SK-N-SH (cell line): Measurements from ENCODE around the gene LTK. TPM values are rescaled to one million over a fixed set of nuclear protein-coding genes. Genes with fewer than 3 reads are reported as not detected.

ENCODE experiments used
- CTCF ChIA-PET: fragments of 300-600, 350-600 bp; formaldehyde crosslinking; extraction: SDS; loops from one replicate; lab custom pipeline; 2021; lab: Yijun Ruan, JAX
- POLR2A ChIA-PET: fragments of 350-600 bp; sonication (Branson Sonifier 250); formaldehyde crosslinking; extraction: SDS; loops from one replicate; lab custom pipeline; 2020; ENCODE audit warnings: antibody characterized with exemption, inconsistent platforms; lab: Yijun Ruan, JAX
- DNase-seq: peaks from one replicate; pipeline ENCODE4 v3.0.0; 2012
- H2AFZ ChIP-seq: fragments of 200-600 bp; sonication (generic); 2 replicates; pipeline ENCODE4 v1.8.1; 2016; ENCODE audit warnings: antibody characterized with exemption, mild to moderate bottlenecking, low read depth
- H3F3A ChIP-seq: fragments of 200-600 bp; sonication (generic); replicated peaks from 2 replicates; pipeline ENCODE3; 2016; ENCODE audit warnings: antibody characterized with exemption, mild to moderate bottlenecking; ENCODE audit not compliant: insufficient read depth
- H3K27ac ChIP-seq, 2 experiments: fragments of 200-500 bp in 1 of 2; fragments of 200-600 bp in 1 of 2; sonication (Bioruptor generic) in 1 of 2; sonication (generic), shearing (Covaris generic) in 1 of 2; 2 replicates each; pipeline versions ENCODE4 v1.5.1 to v1.6.1; 2014 to 2016; ENCODE audit warnings: low read depth in 2 of 2, inconsistent platforms in 1 of 2, low read length in 1 of 2, mild to moderate bottlenecking in 1 of 2, mixed read lengths in 1 of 2
- H3K27me3 ChIP-seq: fragments of 200-600 bp; sonication (generic), shearing (Covaris generic); 2 replicates; pipeline ENCODE4 v1.6.1; 2016; ENCODE audit warnings: mixed run types; ENCODE audit not compliant: insufficient read depth
- H3K36me3 ChIP-seq, 2 experiments: fragments of 200-500 bp in 1 of 2; fragments of 200-600 bp in 1 of 2; sonication (Bioruptor generic) in 1 of 2; sonication (generic) in 1 of 2; replicated peaks in 1 of 2; 2 replicates each; pipeline versions ENCODE3 to v1.5.1; 2014 to 2016; ENCODE audit warnings: low read length in 1 of 2, mild to moderate bottlenecking in 1 of 2; ENCODE audit not compliant: insufficient read depth in 2 of 2, control insufficient read depth in 1 of 2
- H3K4me1 ChIP-seq, 2 experiments: fragments of 200-500 bp in 1 of 2; fragments of 200-600 bp in 1 of 2; sonication (Bioruptor generic) in 1 of 2; sonication (generic), shearing (Covaris generic) in 1 of 2; 2 replicates each; pipeline versions ENCODE4 v1.5.1 to v1.6.1; 2014 to 2016; ENCODE audit warnings: low read depth in 1 of 2, low read length in 1 of 2, mixed run types in 1 of 2; ENCODE audit not compliant: insufficient read depth in 2 of 2, control insufficient read depth in 1 of 2
- H3K4me2 ChIP-seq: fragments of 200-600 bp; sonication (generic), shearing (Covaris generic); 2 replicates; pipeline ENCODE4 v1.6.1; 2017; ENCODE audit warnings: mixed run types
- H3K4me3 ChIP-seq, 2 experiments: fragments of 200-500 bp in 1 of 2; fragments of 200-600 bp in 1 of 2; sonication (Bioruptor generic) in 1 of 2; sonication (generic), shearing (Covaris generic) in 1 of 2; 2 replicates each; pipeline versions ENCODE4 v1.5.1 to v1.8.1; 2014 to 2016; ENCODE audit warnings: low read depth in 2 of 2, inconsistent platforms in 1 of 2, low read length in 1 of 2, mild to moderate bottlenecking in 1 of 2, mixed read lengths in 1 of 2, moderate library complexity in 1 of 2
- H3K79me2 ChIP-seq: fragments of 200-600 bp; sonication (generic); 2 replicates; pipeline ENCODE4 v1.8.1; 2017; ENCODE audit warnings: mild to moderate bottlenecking; ENCODE audit not compliant: insufficient read depth
- H3K9ac ChIP-seq: fragments of 200-600 bp; sonication (generic); 2 replicates; pipeline ENCODE4 v1.6.1; 2017; ENCODE audit warnings: mixed run types
- H3K9me2 ChIP-seq: fragments of 200-600 bp; sonication (generic); 2 replicates; pipeline ENCODE4 v1.6.1; 2017; ENCODE audit warnings: mixed run types
- H3K9me3 ChIP-seq: fragments of 200-600 bp; sonication (generic); 2 replicates; pipeline ENCODE4 v1.6.1; 2017; ENCODE audit warnings: mixed run types, mild to moderate bottlenecking, moderate library complexity
- H4K20me1 ChIP-seq: fragments of 200-600 bp; sonication (generic); 2 replicates; pipeline ENCODE4 v1.6.1; 2017; ENCODE audit warnings: mild to moderate bottlenecking, mixed run types; ENCODE audit not compliant: insufficient read depth
- CHD2 ChIP-seq: fragments of 150-350 bp; IDR thresholded peaks from 2 replicates; pipeline ENCODE4 v1.6.1; 2018; ENCODE audit warnings: low read length; ENCODE audit not compliant: partially characterized antibody
- ELF1 ChIP-seq: IDR thresholded peaks from 2 replicates; pipeline ENCODE4 v1.4.0; 2012
- FOXM1 ChIP-seq: IDR thresholded peaks from 2 replicates; pipeline ENCODE4 v1.4.0; 2012; ENCODE audit warnings: low read depth, mild to moderate bottlenecking
- GATA2 ChIP-seq: sonication (generic); formaldehyde crosslinking; IDR thresholded peaks from 2 replicates; pipeline ENCODE4 v1.5.0; 2020; ENCODE audit warnings: mild to moderate bottlenecking, missing genetic modification reagents
- MEF2A ChIP-seq: IDR thresholded peaks from 2 replicates; pipeline ENCODE4 v1.4.0; 2012; ENCODE audit warnings: low read depth, borderline replicate concordance
- RAD21 ChIP-seq: IDR thresholded peaks from 2 replicates; pipeline ENCODE4 v1.6.1; 2012; ENCODE audit warnings: mild to moderate bottlenecking, low read length
- RCOR1 ChIP-seq: fragments of 150-350 bp; IDR thresholded peaks from 2 replicates; pipeline ENCODE4 v1.6.1; 2017; ENCODE audit warnings: antibody characterized with exemption, low read length
- REST ChIP-seq: IDR thresholded peaks from 2 replicates; pipeline ENCODE4 v1.6.1; 2012; ENCODE audit warnings: mild to moderate bottlenecking, low read depth, low read length, moderate library complexity
- SIN3A ChIP-seq: IDR thresholded peaks from 2 replicates; pipeline ENCODE4 v1.6.1; 2012; ENCODE audit warnings: low read depth, mild to moderate bottlenecking, low read length, moderate library complexity, borderline replicate concordance
- TAF1 ChIP-seq: IDR thresholded peaks from 2 replicates; pipeline ENCODE4 v1.6.1; 2012; ENCODE audit warnings: low read depth, mild to moderate bottlenecking, low read length, moderate library complexity, borderline replicate concordance
- TEAD4 ChIP-seq: IDR thresholded peaks from 2 replicates; pipeline ENCODE4 v1.4.0; 2012; ENCODE audit warnings: mild to moderate bottlenecking, borderline replicate concordance; ENCODE audit not compliant: insufficient read depth
- USF1 ChIP-seq: IDR thresholded peaks from 2 replicates; pipeline ENCODE4 v1.4.0; 2012; ENCODE audit warnings: low read depth, borderline replicate concordance
- USF2 ChIP-seq: fragments of 150-350 bp; IDR thresholded peaks from 2 replicates; pipeline ENCODE4 v1.6.1; 2017; ENCODE audit warnings: antibody characterized with exemption, low read length, low read depth, borderline replicate concordance
- ZBTB33 ChIP-seq: IDR thresholded peaks from 2 replicates; pipeline ENCODE4 v1.4.0; 2012; ENCODE audit warnings: low read depth, borderline replicate concordance
- WGBS: methylation state at CpG from one replicate; pipeline ENCODE4 v1.1.6; 2017; ENCODE audit warnings: low lambda C conversion rate; 5-methylcytosine and 5-hydroxymethylcytosine counted together
- polyA plus RNA-seq, 3 experiments: library from polyadenylated mRNA; depleted of rRNA; stranded (reverse); fragments of >200 nt; gene quantifications; 2 replicates each; pipeline ENCODE4 v1.2.3, GENCODE V29; 2012

The LTK gene
- polyA plus RNA-seq, 1 of the 3 experiments (the other 2 are of a cell fraction): 0.07 TPM

- no peak overlapping the region for H3K9ac ChIP-seq
- no peak for DNase-seq
- no peak overlapping the region for H2AFZ ChIP-seq
- 94% methylated on average over 50 of the region's 60 CpGs for WGBS
- CTCF ChIA-PET: interaction anchor here (1.3 to 1.4 kb wide), 2 partner anchors 12 to 29 kb away, joined by 3 to 10 read pairs; no protein-coding TSS in a partner anchor
- no peaks in the 10 kb centered on the region for H3K36me3 ChIP-seq
- POLR2A ChIA-PET: no interaction called here
- H3K79me2 ChIP-seq: no peaks in the 10 kb centered on the region
- H3F3A ChIP-seq: peaks cover under 1% of the 10 kb centered on the region
- H3K27ac ChIP-seq: no peak overlapping the region
- no peaks in the 10 kb centered on the region for H3K27me3 ChIP-seq
- no peak for TF ChIP-seq FOXM1
- TF ChIP-seq SIN3A: no peak
- TF ChIP-seq ZBTB33: no peak
- TF ChIP-seq MEF2A: no peak
- no peak for TF ChIP-seq TEAD4
- no peak for TF ChIP-seq GATA2
- TF ChIP-seq CHD2: no peak
- no peak for TF ChIP-seq REST
- TF ChIP-seq RCOR1: no peak
- TF ChIP-seq TAF1: no peak
- no peak for TF ChIP-seq ELF1
- TF ChIP-seq RAD21: no peak
- TF ChIP-seq USF2: no peak
- TF ChIP-seq USF1: no peak
- no peaks in the 10 kb centered on the region for H3K9me2 ChIP-seq
- peaks cover 6% of the 10 kb centered on the region in 2 experiments; a peak in 3 of 4 replicates for H3K4me1 ChIP-seq
- H4K20me1 ChIP-seq: no peaks in the 10 kb centered on the region
- H3K4me3 ChIP-seq: no peak overlapping the region
- no peaks in the 10 kb centered on the region for H3K9me3 ChIP-seq
- peak overlapping the region; percentile 83; the same call in 1 of the 2 replicates for H3K4me2 ChIP-seq
Observed at GRCh38 chr15:41494922-41495735, 18.5 kb downstream of the LTK start.
